KMS-11 (cell line): ENCODE measurements around the gene IFIT1.

Experiments
- H2AFZ ChIP-seq: fragments of 200-600 bp; sonication (generic); 2 replicates; pipeline ENCODE4 v1.6.1; 2016; ENCODE audit warnings: antibody characterized with exemption, mixed run types, low read depth
- H3K27ac ChIP-seq: fragments of 200-600 bp; sonication (generic); 2 replicates; pipeline ENCODE4 v1.6.1; 2016; ENCODE audit warnings: mild to moderate bottlenecking, mixed run types
- H3K27me3 ChIP-seq: fragments of 200-600 bp; sonication (generic); 2 replicates; pipeline ENCODE4 v1.6.1; 2017; ENCODE audit warnings: mild to moderate bottlenecking, low read depth, mixed run types, moderate library complexity; ENCODE audit not compliant: insufficient read depth
- H3K36me3 ChIP-seq: fragments of 200-600 bp; sonication (generic); 2 replicates; pipeline ENCODE4 v1.6.1; 2017; ENCODE audit warnings: mild to moderate bottlenecking, mixed run types; ENCODE audit not compliant: insufficient read depth
- H3K4me1 ChIP-seq: fragments of 200-600 bp; sonication (generic); 2 replicates; pipeline ENCODE4 v1.6.1; 2016; ENCODE audit warnings: mild to moderate bottlenecking, low read depth, mixed run types; ENCODE audit not compliant: poor library complexity, severe bottlenecking
- H3K4me2 ChIP-seq: fragments of 200-600 bp; sonication (generic); 2 replicates; pipeline ENCODE4 v1.7.0; 2016; ENCODE audit warnings: mild to moderate bottlenecking, mixed run types
- H3K4me3 ChIP-seq: fragments of 200-600 bp; sonication (generic); IDR thresholded peaks from 2 replicates; pipeline ENCODE4 v1.6.1; 2017; ENCODE audit warnings: low read depth, low read length, mixed read lengths; ENCODE audit not compliant: insufficient read depth
- H3K79me2 ChIP-seq: fragments of 200-600 bp; sonication (generic); 2 replicates; pipeline ENCODE4 v1.6.1; 2016; ENCODE audit warnings: low read depth, mixed run types; ENCODE audit not compliant: insufficient read depth
- H3K9ac ChIP-seq: fragments of 200-600 bp; sonication (generic); 2 replicates; pipeline ENCODE4 v1.6.1; 2016; ENCODE audit warnings: mild to moderate bottlenecking, mixed run types
- H4K20me1 ChIP-seq: fragments of 200-600 bp; sonication (generic); 2 replicates; pipeline ENCODE4 v1.6.1; 2016; ENCODE audit warnings: mild to moderate bottlenecking, mixed run types; ENCODE audit not compliant: insufficient read depth
- CTCF ChIP-seq: fragments of 200-600 bp; sonication (generic); conservative IDR thresholded peaks from 2 replicates; pipeline ENCODE4 v1.6.1; 2017; ENCODE audit warnings: low read depth, mild to moderate bottlenecking, antibody characterized with exemption, low read length, moderate library complexity, mixed read lengths

IFIT1 gene

GRCh38 chr10:89391907-89392756 lies at the start of gene IFIT1:
Gene IFIT1, plus strand, starts transcription at chr10:89392623. Its CDS starts 90 bp downstream, at chr10:89392713.
- no peaks in the 10 kb centered on the region for H3K27me3 ChIP-seq
- no peak within 1 kb of the TSS for H3K4me3 ChIP-seq
- no peaks in the 10 kb centered on the region for H4K20me1 ChIP-seq
- H3K79me2 ChIP-seq, result no peaks in the 10 kb centered on the region
- no peaks in the 10 kb centered on the region for H3K36me3 ChIP-seq
- 0 out of 2 replicates have a peak within 1 kb of the TSS, but pooled peaks have one; percentile 14 for H2AFZ ChIP-seq
- H3K9ac ChIP-seq, result no peak within 1 kb of the TSS; the same call in 1 of the 2 replicates
- H3K4me2 ChIP-seq, result peak within 1 kb of the TSS; percentile 67
- TF ChIP-seq CTCF, result no peak
- H3K27ac ChIP-seq, result peak within 1 kb of the TSS; percentile 47; the same call in 1 of the 2 replicates
- H3K4me1 ChIP-seq, result peaks cover 55% of the 10 kb centered on the region

- Histone ChIP-seq H3K27me3 (no peaks in the 10 kb centered on the region), H2AFZ (no peak overlapping the region), H3K36me3 (no peaks in the 10 kb centered on the region), H3K4me2 (no peak overlapping the region), H3K9ac (no peak overlapping the region), H3K79me2 (no peaks in the 10 kb centered on the region), H4K20me1 (no peaks in the 10 kb centered on the region), H3K4me1 (peaks cover 28% of the 10 kb centered on the region), H3K27ac (no peak overlapping the region), H3K4me3 (no peak overlapping the region)
- TF ChIP-seq CTCF, result no peak
Measured at GRCh38 chr10:89343089-89343767, 49.2 kb upstream of the IFIT1 start.

GRCh38 chr10:89344156-89344555 lies 48.3 kb upstream of the IFIT1 start:
- TF ChIP-seq CTCF, result no peak
- no peak overlapping the region for H3K27ac ChIP-seq
- no peak overlapping the region for H3K9ac ChIP-seq

GRCh38 chr10:89345367-89346000 lies 46.9 kb upstream of the IFIT1 start:
- Histone ChIP-seq H3K79me2 (no peaks in the 10 kb centered on the region), H3K27ac (no peak overlapping the region), H3K4me3 (no peak overlapping the region), H3K4me2 (no peak overlapping the region), H4K20me1 (no peaks in the 10 kb centered on the region), H3K4me1 (peaks cover 50% of the 10 kb centered on the region), H3K36me3 (no peaks in the 10 kb centered on the region), H3K27me3 (no peaks in the 10 kb centered on the region), H3K9ac (no peak overlapping the region), H2AFZ (no peak overlapping the region)
- no peak for TF ChIP-seq CTCF

More at GRCh38 chr10:89344156-89344555, 48.3 kb upstream of the IFIT1 start:
- no peaks in the 10 kb centered on the region for H3K27me3 ChIP-seq
- H3K4me1 ChIP-seq, result peaks cover 37% of the 10 kb centered on the region
- H3K4me2 ChIP-seq, result no peak overlapping the region
- no peaks in the 10 kb centered on the region for H3K79me2 ChIP-seq
- no peaks in the 10 kb centered on the region for H4K20me1 ChIP-seq
- H3K4me3 ChIP-seq, result no peak overlapping the region
- H2AFZ ChIP-seq, result no peak overlapping the region
- H3K36me3 ChIP-seq, result no peaks in the 10 kb centered on the region
